CD4-positive, alpha-beta memory T cell (primary cell): ENCODE data around the gene ZBTB39. TPM values are rescaled to one million over a fixed set of nuclear protein-coding genes. Genes with fewer than 3 reads are reported as not detected.
A peak's percentile ranks its signal among the peaks of the same experiment; 100 is the strongest.
"Not testable (repeated sequence)": the region's sequence is repeated elsewhere in the genome, so short reads cannot be mapped to it uniquely, and the experiment has no call there.

Experiments
- CTCF ChIA-PET: fragments of 350-600 bp; sonication (Branson Sonifier 250); formaldehyde crosslinking; loops from one replicate; lab custom pipeline; 2021; ENCODE audit warnings: inconsistent platforms; ENCODE audit not compliant: partially characterized antibody; lab: Charles Lee
- POLR2A ChIA-PET: fragments of 350-600 bp; sonication (Branson Sonifier 250); formaldehyde crosslinking; loops from one replicate; lab custom pipeline; 2021; ENCODE audit not compliant: partially characterized antibody; lab: Charles Lee
- DNase-seq, 5 donors: peaks; one replicate each; pipeline versions ENCODE4 v3.0.0 to v3.0.0-alpha.2; 2020 to 2022; ENCODE audit warnings: mixed read lengths in 1 of 5
- H3K27ac ChIP-seq: one replicate; pipeline ENCODE4 v1.7.0; 2013; ENCODE audit warnings: low read depth, low read length
- H3K27me3 ChIP-seq: 2 replicates; pipeline ENCODE4 v1.7.0; 2013; ENCODE audit warnings: mild to moderate bottlenecking, low read length, moderate library complexity; ENCODE audit not compliant: insufficient read depth
- H3K36me3 ChIP-seq: 2 replicates; pipeline ENCODE4 v1.7.0; 2013; ENCODE audit warnings: mild to moderate bottlenecking, low read length, moderate library complexity; ENCODE audit not compliant: insufficient read depth
- H3K4me1 ChIP-seq: 2 replicates; pipeline ENCODE4 v1.7.0; 2013; ENCODE audit warnings: mild to moderate bottlenecking, low read length, moderate library complexity; ENCODE audit not compliant: insufficient read depth
- H3K4me3 ChIP-seq, 2 donors: one replicate each; pipeline ENCODE4 v1.7.0; 2013; ENCODE audit warnings: low read length in 2 of 2, mild to moderate bottlenecking in 1 of 2
- H3K9me3 ChIP-seq, 2 donors: one replicate each; pipeline ENCODE4 v1.7.0; 2013; ENCODE audit warnings: low read length in 2 of 2, control low read depth in 1 of 2; ENCODE audit not compliant: control insufficient read depth in 1 of 2
- H3K27ac Mint-ChIP-seq, 7 donors: one replicate each; pipeline ENCODE4 v1.8.0; 2020 to 2021; ENCODE audit warnings: mixed read lengths in 7 of 7, mild to moderate bottlenecking in 6 of 7, inconsistent platforms in 3 of 7, moderate library complexity in 3 of 7
- H3K27me3 Mint-ChIP-seq, 2 donors: one replicate each; pipeline ENCODE4 v1.8.0; 2020 to 2021; ENCODE audit warnings: mixed read lengths in 2 of 2
- H3K36me3 Mint-ChIP-seq, 2 donors: one replicate each; pipeline ENCODE4 v1.8.0; 2020 to 2021; ENCODE audit warnings: mixed read lengths in 2 of 2, inconsistent platforms in 1 of 2, mild to moderate bottlenecking in 1 of 2
- H3K4me1 Mint-ChIP-seq, 4 donors: one replicate each; pipeline ENCODE4 v1.8.0; 2020 to 2021; ENCODE audit warnings: mixed read lengths in 4 of 4, mild to moderate bottlenecking in 1 of 4
- H3K4me3 Mint-ChIP-seq, 8 donors: one replicate each; pipeline ENCODE4 v1.8.0; 2020 to 2021; ENCODE audit warnings: mixed read lengths in 8 of 8, mild to moderate bottlenecking in 7 of 8, moderate library complexity in 6 of 8, inconsistent platforms in 3 of 8
- H3K9me3 Mint-ChIP-seq, 8 donors: one replicate each; pipeline ENCODE4 v1.8.0; 2020 to 2021; ENCODE audit warnings: mixed read lengths in 8 of 8, mild to moderate bottlenecking in 5 of 8, inconsistent platforms in 3 of 8, moderate library complexity in 1 of 8
- intact Hi-C: fragments of 100-400 bp; cut with micrococcal nuclease; formaldehyde crosslinking; loops from one replicate; pipeline ENCODE4 v1.15.1; 2023
- polyA plus RNA-seq, 2 donors: library from polyadenylated mRNA; unstranded; fragments of 300-500 nt; fragmentation: Illumina TruSeq; gene quantifications; one replicate each; pipeline ENCODE4 v1.2.3, GENCODE V29; 2021
- total RNA-seq, 2 experiments: library from RNA; stranded (reverse); gene quantifications; one replicate each; pipeline ENCODE4 v1.2.3, GENCODE V29; 2021

The ZBTB39 gene
- total and polyA plus RNA-seq, 4 experiments from 2014 or later: 0.98 to 12.2 (median 6.7) TPM

- Mint-ChIP-seq H3K4me3 (no peak overlapping the region), H3K27ac (peak overlapping the region in 4 of 7 donors; percentile 3 to 61 (median 38)), H3K36me3 (no peaks in the 10 kb centered on the region), H3K4me1 (peaks cover 5 to 12% (median 11%) of the 10 kb centered on the region in 4 donors), H3K9me3 (no peaks in the 10 kb centered on the region), H3K27me3 (no peaks in the 10 kb centered on the region)
- Histone ChIP-seq H3K27me3 (no peaks in the 10 kb centered on the region), H3K4me1 (peaks cover 19% of the 10 kb centered on the region), H3K27ac (no peak overlapping the region), H3K36me3 (no peaks in the 10 kb centered on the region), H3K4me3 (no peak overlapping the region), H3K9me3 (no peaks in the 10 kb centered on the region)
- ChIA-PET POLR2A (no interaction called here), CTCF (interaction anchor here (1.0 to 4.9 kb wide), 4 partner anchors 11 to 231 kb away, joined by 3 to 102 read pairs (median 31); partner anchors contain the start of gene HSD17B6)
- intact Hi-C loops: no loop called here
- DNase-seq: no peak
Observed at GRCh38 chr12:56989861-56990610, 16.3 kb downstream of the ZBTB39 start.

DNA sequence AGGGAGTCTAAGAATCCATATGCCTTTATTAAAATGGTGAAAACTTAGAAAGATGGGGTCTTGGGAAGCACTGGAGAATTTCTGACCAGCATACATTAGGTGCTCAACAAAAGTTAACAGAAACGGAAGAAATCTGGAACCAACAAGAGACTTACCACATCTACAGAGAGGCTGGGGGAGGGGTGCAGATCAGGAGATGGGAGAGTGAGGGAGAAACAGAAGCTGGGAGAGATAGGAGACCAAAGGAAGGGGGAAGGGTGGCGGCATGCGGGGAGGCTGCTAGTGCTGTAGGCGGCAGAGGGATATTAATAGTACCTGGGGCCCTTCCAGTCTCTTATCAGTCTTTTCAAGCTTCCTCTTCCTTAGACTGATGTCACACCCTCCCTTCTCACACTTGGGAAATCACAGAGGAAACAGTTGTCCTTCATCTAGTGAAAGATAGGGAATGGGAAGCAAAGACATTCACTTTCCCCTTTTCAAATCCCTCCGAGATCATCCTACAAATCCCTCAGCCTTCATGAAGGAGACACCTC, 18.1 kb downstream of the ZBTB39 start:
- intact Hi-C loops: no loop called here
- H3K4me1 ChIP-seq: peaks cover 19% of the 10 kb centered on the region
- POLR2A ChIA-PET: no interaction called here
- H3K36me3 Mint-ChIP-seq: no peaks in the 10 kb centered on the region
- no peak overlapping the region for H3K27ac ChIP-seq
- peaks cover 5 to 12% (median 11%) of the 10 kb centered on the region in 4 donors for H3K4me1 Mint-ChIP-seq
- H3K9me3 Mint-ChIP-seq: no peaks in the 10 kb centered on the region
- CTCF ChIA-PET: interaction anchor here (0.5 to 4.9 kb wide), 17 partner anchors 8 to 475 kb away, joined by 3 to 102 read pairs (median 5); partner anchors contain the start of genes HSD17B6 and PRIM1
- no peaks in the 10 kb centered on the region for H3K27me3 Mint-ChIP-seq
- no peak overlapping the region for H3K4me3 Mint-ChIP-seq
- H3K4me3 ChIP-seq: no peak overlapping the region
- H3K36me3 ChIP-seq: no peaks in the 10 kb centered on the region
- no peak for DNase-seq
- no peaks in the 10 kb centered on the region for H3K9me3 ChIP-seq
- peak overlapping the region in 2 of 7 donors; percentile 50 to 57 for H3K27ac Mint-ChIP-seq
- no peaks in the 10 kb centered on the region for H3K27me3 ChIP-seq

DNA sequence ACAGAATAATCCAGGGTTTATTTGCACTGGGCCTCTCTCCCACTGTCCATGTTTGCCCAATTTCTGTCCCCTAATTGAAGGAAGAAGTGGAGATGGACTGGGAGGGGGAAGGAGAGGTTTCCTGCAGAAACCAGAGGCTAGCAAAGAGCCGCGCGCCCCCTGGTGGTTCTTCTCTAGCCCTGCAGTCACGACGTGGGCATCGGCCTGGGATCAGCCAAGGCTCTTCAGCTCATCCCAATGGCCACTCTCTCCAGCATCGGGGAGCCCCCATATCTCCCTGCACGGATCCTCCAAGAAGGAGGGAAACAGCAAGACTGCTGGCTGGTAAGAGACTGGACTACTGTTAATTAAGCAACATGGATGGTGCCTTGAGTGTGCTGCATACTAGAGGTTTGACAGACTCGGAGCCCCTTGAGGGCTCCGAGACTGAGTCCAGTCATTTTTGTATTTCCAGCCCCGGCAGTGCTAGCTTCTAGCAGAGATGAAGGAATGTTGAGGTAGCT, 18.7 kb downstream of the ZBTB39 start:
- POLR2A ChIA-PET: no interaction called here

DNA sequence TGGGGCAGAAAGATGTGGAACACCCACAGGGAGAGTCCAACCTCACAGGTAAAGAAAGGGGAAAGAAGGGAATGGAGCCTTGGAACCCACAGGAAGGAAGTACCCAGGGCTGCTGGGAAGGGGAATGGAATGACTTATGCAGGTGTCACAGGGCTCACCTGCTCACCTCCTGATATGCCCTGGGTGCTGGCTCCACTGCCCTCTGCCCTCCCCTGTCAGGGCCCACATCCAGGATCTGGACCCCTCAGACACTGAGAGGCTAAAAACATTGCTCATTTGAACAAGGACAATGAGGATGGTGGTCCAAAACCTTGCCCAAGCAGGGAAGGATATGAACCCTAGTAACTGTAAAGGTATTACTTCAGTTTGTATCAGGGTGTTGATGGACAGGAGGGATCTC, 19.3 kb downstream of the ZBTB39 start:
- ChIA-PET POLR2A (no interaction called here), CTCF (interaction anchor here (0.9 to 4.9 kb wide), 11 partner anchors 8 to 358 kb away, joined by 3 to 102 read pairs (median 5); partner anchors contain the start of genes HSD17B6 and PRIM1)
- H3K4me3 Mint-ChIP-seq: peak overlapping the region in 3 of 8 donors; percentile 36 to 61 (median 56)
- H3K27ac Mint-ChIP-seq: peak overlapping the region in 2 of 7 donors; percentile 12 to 53
- Histone ChIP-seq H3K4me1 (peaks cover 19% of the 10 kb centered on the region), H3K9me3 (no peaks in the 10 kb centered on the region), H3K36me3 (no peaks in the 10 kb centered on the region), H3K4me3 (no peak overlapping the region), H3K27me3 (no peaks in the 10 kb centered on the region), H3K27ac (no peak overlapping the region)
- H3K27me3 Mint-ChIP-seq: no peaks in the 10 kb centered on the region
- H3K36me3 Mint-ChIP-seq: no peaks in the 10 kb centered on the region
- DNase-seq: no peak
- H3K4me1 Mint-ChIP-seq: peaks cover 5 to 12% (median 11%) of the 10 kb centered on the region in 4 donors
- intact Hi-C loops: loop anchor here (1.0 to 2.0 kb wide), 3 partner anchors 230 to 474 kb away; no protein-coding TSS in a partner anchor
- H3K9me3 Mint-ChIP-seq: no peaks in the 10 kb centered on the region

More for the DNA sequence above, 18.7 kb downstream of the ZBTB39 start:
- H3K4me3 ChIP-seq: no peak overlapping the region
- peaks cover 5 to 12% (median 11%) of the 10 kb centered on the region in 4 donors for H3K4me1 Mint-ChIP-seq
- DNase-seq: peak; percentile 62 to 67 (median 63)
- H3K36me3 ChIP-seq: no peaks in the 10 kb centered on the region
- peak overlapping the region in 1 of 7 donors; percentile 53 for H3K27ac Mint-ChIP-seq
- no peaks in the 10 kb centered on the region for H3K36me3 Mint-ChIP-seq
- no peaks in the 10 kb centered on the region for H3K9me3 Mint-ChIP-seq
- H3K27me3 Mint-ChIP-seq: no peaks in the 10 kb centered on the region
- no peak overlapping the region for H3K27ac ChIP-seq
- intact Hi-C loops: loop anchor here (1.0 to 2.0 kb wide), 3 partner anchors 230 to 474 kb away; no protein-coding TSS in a partner anchor
- CTCF ChIA-PET: interaction anchor here (0.9 to 4.9 kb wide), 13 partner anchors 9 to 359 kb away, joined by 3 to 102 read pairs (median 5); partner anchors contain the start of genes HSD17B6 and PRIM1
- H3K27me3 ChIP-seq: no peaks in the 10 kb centered on the region
- no peaks in the 10 kb centered on the region for H3K9me3 ChIP-seq
- H3K4me3 Mint-ChIP-seq: peak overlapping the region in 3 of 8 donors; percentile 36 to 61 (median 56)
- H3K4me1 ChIP-seq: peaks cover 19% of the 10 kb centered on the region

DNA sequence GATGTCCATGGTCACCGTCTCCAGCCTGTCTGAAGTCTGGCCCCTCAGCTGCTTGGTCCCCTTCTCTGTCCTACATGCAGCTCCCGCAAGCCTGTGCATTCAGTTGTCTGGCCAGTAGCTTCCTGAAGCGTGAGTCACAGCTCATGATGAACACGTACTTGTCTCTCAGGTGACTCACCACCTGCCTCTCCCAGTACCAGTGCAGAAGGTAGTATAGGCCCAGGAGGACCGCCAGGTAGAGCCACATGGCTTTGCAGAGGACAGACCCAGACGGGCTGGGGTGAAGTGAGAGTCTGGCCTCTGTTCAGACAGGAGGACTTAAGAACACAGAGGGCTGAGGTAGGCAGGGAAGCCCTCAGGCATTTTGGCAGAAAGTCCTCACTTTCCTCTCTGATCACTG, 20.6 kb downstream of the ZBTB39 start:
- H3K27me3 Mint-ChIP-seq, H3K36me3 Mint-ChIP-seq, DNase-seq, H3K27ac ChIP-seq, POLR2A ChIA-PET, H3K27me3 ChIP-seq, H3K4me3 ChIP-seq, H3K4me3 Mint-ChIP-seq, H3K9me3 Mint-ChIP-seq, H3K4me1 Mint-ChIP-seq, H3K36me3 ChIP-seq, H3K4me1 ChIP-seq, H3K9me3 ChIP-seq: not testable (repeated sequence)
- peak overlapping the region in 1 of 7 donors; percentile 42 for H3K27ac Mint-ChIP-seq
- CTCF ChIA-PET: interaction anchor here (0.9 to 4.9 kb wide), 3 partner anchors 15 to 237 kb away, joined by 3 to 102 read pairs (median 51); partner anchors contain the start of gene HSD17B6
- intact Hi-C loops: loop anchor here (2.0 kb wide), 1 partner anchor 385 kb away; no protein-coding TSS in a partner anchor

DNA sequence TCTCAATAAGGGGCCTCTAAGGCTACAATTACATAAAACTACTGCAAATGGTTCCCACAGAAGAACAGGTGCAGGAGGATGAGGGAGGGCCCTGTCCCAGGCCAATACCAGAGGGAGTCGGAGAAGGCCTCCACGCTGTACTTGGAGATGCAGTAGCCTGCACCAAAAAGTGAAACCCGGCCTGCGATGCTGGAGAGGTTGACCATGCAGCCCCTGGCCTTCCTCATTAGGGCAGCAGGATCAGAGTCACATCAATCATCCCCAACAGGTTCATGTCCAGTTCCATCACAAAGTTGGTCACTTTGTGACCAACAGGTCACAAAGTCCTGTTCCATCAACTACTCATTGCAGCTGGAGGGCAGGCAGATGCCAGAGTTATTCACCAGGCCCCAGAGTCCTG, 23.0 kb downstream of the ZBTB39 start:
- ChIA-PET POLR2A (interaction anchor here (1.0 kb wide), 1 partner anchor 295 kb away, joined by 3 read pairs; the partner anchor contains the start of gene PTGES3), CTCF (interaction anchor here (0.6 kb wide), 1 partner anchor 69 kb away, joined by 3 read pairs; no protein-coding TSS in a partner anchor)
- no peaks in the 10 kb centered on the region for H3K27me3 ChIP-seq
- Mint-ChIP-seq H3K36me3 (no peaks in the 10 kb centered on the region), H3K27me3 (no peaks in the 10 kb centered on the region), H3K4me3 (no peak overlapping the region), H3K9me3 (no peaks in the 10 kb centered on the region), H3K4me1 (peaks cover 3 to 6% (median 5%) of the 10 kb centered on the region in 4 donors), H3K27ac (no peak overlapping the region)
- no peaks in the 10 kb centered on the region for H3K9me3 ChIP-seq
- no peak overlapping the region for H3K27ac ChIP-seq
- no peak overlapping the region for H3K4me3 ChIP-seq
- no peaks in the 10 kb centered on the region for H3K36me3 ChIP-seq
- H3K4me1 ChIP-seq: peaks cover 9% of the 10 kb centered on the region
- no peak for DNase-seq
- intact Hi-C loops: no loop called here
